Thyroid gland (tissue), 4 donors: ENCODE results near the gene PSMD5.

Experiments used
- POLR2A ChIP-seq, 2 donors: fragments of 450-650 bp; IDR thresholded peaks; one replicate each; pipeline ENCODE4 v1.6.1; 2017; ENCODE audit warnings: antibody characterized with exemption in 2 of 2, mild to moderate bottlenecking in 2 of 2, moderate library complexity in 1 of 2
- TF ChIP-seq, protein P1 (sequence below), 6 experiments: fragments of 200-600 bp in 3 of 6; fragments of 450-650 bp in 3 of 6; sonication (generic) in 3 of 6; IDR thresholded peaks; one replicate each; pipeline ENCODE4 v1.5.1; 2016 to 2019; ENCODE audit warnings: antibody characterized with exemption in 6 of 6, mild to moderate bottlenecking in 2 of 6, inconsistent platforms in 1 of 6, moderate library complexity in 1 of 6

DNA sequence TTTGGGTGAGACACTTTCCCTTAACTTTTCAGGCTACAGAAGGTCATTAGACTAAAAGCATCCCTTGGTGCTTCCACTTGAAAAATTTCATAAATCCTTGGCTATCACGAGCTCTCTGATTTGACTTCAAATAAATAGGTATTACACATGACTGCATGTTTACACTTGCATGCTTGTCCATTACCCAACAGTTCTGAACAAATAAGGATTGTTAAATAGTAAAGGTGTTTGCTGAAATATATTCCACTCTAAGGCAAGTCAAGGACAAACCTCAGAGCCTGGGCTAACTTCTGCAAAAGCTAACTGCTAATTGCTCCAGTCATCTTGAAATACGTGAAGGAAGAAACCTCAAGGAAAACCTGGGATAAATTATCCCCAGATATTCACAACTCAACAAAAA lies 64.0 kb downstream of the PSMD5 start:
- TF ChIP-seq, protein P1, sequence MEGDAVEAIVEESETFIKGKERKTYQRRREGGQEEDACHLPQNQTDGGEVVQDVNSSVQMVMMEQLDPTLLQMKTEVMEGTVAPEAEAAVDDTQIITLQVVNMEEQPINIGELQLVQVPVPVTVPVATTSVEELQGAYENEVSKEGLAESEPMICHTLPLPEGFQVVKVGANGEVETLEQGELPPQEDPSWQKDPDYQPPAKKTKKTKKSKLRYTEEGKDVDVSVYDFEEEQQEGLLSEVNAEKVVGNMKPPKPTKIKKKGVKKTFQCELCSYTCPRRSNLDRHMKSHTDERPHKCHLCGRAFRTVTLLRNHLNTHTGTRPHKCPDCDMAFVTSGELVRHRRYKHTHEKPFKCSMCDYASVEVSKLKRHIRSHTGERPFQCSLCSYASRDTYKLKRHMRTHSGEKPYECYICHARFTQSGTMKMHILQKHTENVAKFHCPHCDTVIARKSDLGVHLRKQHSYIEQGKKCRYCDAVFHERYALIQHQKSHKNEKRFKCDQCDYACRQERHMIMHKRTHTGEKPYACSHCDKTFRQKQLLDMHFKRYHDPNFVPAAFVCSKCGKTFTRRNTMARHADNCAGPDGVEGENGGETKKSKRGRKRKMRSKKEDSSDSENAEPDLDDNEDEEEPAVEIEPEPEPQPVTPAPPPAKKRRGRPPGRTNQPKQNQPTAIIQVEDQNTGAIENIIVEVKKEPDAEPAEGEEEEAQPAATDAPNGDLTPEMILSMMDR (IDR thresholded peaks at IDR 0.05): no peak
- TF ChIP-seq POLR2A (IDR thresholded peaks at IDR 0.05): no peak
